Measurements from ENCODE around the gene SCARB1. TPM values are rescaled to one million over a fixed set of nuclear protein-coding genes. Genes with fewer than 3 reads are reported as not detected.

The SCARB1 gene
- total RNA-seq, 1 donor from 2014 or later = 44.5 TPM

GRCh38 chr12:124828264-124829007 is 35.2 kb downstream of the SCARB1 start:
- Histone ChIP-seq H3K9me3 (ENCODE audit: insufficient read depth, low read depth, low read length) (no peaks in the 10 kb centered on the region), H3K79me2 (ENCODE audit: insufficient read depth, low read length) (no peaks in the 10 kb centered on the region), H4K20me1 (ENCODE audit: insufficient read depth, low read length) (peaks cover 8% of the 10 kb centered on the region), H3K4me1 (ENCODE audit: insufficient read depth, low read length) (peaks cover 10% of the 10 kb centered on the region), H3K9ac (ENCODE audit: low read length) (peak overlapping the region; percentile 57), H3K4me3 (ENCODE audit: insufficient read depth, low read depth, low read length) (no peak overlapping the region), H3K27me3 (ENCODE audit: insufficient read depth, low read length) (no peaks in the 10 kb centered on the region), H3K4me2 (ENCODE audit: low read length) (peak overlapping the region; percentile 75), H3K27ac (ENCODE audit: low read depth, low read length) (peak overlapping the region; percentile 79), H3K36me3 (ENCODE audit: insufficient read depth, low read length) (no peaks in the 10 kb centered on the region), H2AFZ (ENCODE audit: low read depth, low read length) (peak overlapping the region; percentile 30)
- Mint-ChIP-seq H3K36me3 (ENCODE audit: low read depth, unreplicated experiment) (peaks cover 3% of the 10 kb centered on the region), H3K4me3 (ENCODE audit: unreplicated experiment) (no peak overlapping the region), H3K4me1 (ENCODE audit: low read depth, unreplicated experiment) (peaks cover 25% of the 10 kb centered on the region), H3K9me3 (ENCODE audit: unreplicated experiment) (peaks cover 4% of the 10 kb centered on the region), H3K27me3 (ENCODE audit: low read depth, unreplicated experiment) (peaks cover 3% of the 10 kb centered on the region), H3K27ac (ENCODE audit: unreplicated experiment) (peak overlapping the region; percentile 95)
- FAIRE-seq (no peak), DNase-seq (ENCODE audit: low read depth) (peak; percentile 78)
- no peak for TF ChIP-seq CTCF (IDR thresholded peaks at IDR 0.05; ENCODE audit: insufficient read depth, low read depth, low read length)

GRCh38 chr12:124827588-124828184 is 36.0 kb downstream of the SCARB1 start:
- TF ChIP-seq EZH2 (IDR thresholded peaks at IDR 0.05; ENCODE audit: insufficient read depth, low read length) (no peak), CTCF (IDR thresholded peaks at IDR 0.05; ENCODE audit: insufficient read depth, low read depth, low read length) (no peak)
- peaks cover 3% of the 10 kb centered on the region for H3K36me3 Mint-ChIP-seq (ENCODE audit: low read depth, unreplicated experiment)
- no peak for DNase-seq (ENCODE audit: low read depth)
- Histone ChIP-seq H3K79me2 (ENCODE audit: insufficient read depth, low read length) (no peaks in the 10 kb centered on the region), H3K4me2 (ENCODE audit: low read length) (no peak overlapping the region), H3K27me3 (ENCODE audit: insufficient read depth, low read length) (no peaks in the 10 kb centered on the region), H3K9ac (ENCODE audit: low read length) (no peak overlapping the region), H3K9me3 (ENCODE audit: insufficient read depth, low read depth, low read length) (no peaks in the 10 kb centered on the region), H3K4me3 (ENCODE audit: insufficient read depth, low read depth, low read length) (no peak overlapping the region), H3K27ac (ENCODE audit: low read depth, low read length) (no peak overlapping the region), H3K36me3 (ENCODE audit: insufficient read depth, low read length) (no peaks in the 10 kb centered on the region), H3K4me1 (ENCODE audit: insufficient read depth, low read length) (peaks cover 10% of the 10 kb centered on the region), H2AFZ (ENCODE audit: low read depth, low read length) (no peak overlapping the region), H4K20me1 (ENCODE audit: insufficient read depth, low read length) (peaks cover 6% of the 10 kb centered on the region)
- FAIRE-seq = no peak
- H3K4me1 Mint-ChIP-seq (ENCODE audit: low read depth, unreplicated experiment) = peaks cover 25% of the 10 kb centered on the region
- H3K27ac Mint-ChIP-seq (ENCODE audit: unreplicated experiment) = peak overlapping the region; percentile 95
- no peak overlapping the region for H3K4me3 Mint-ChIP-seq (ENCODE audit: unreplicated experiment)
- H3K9me3 Mint-ChIP-seq (ENCODE audit: unreplicated experiment) = peaks cover 4% of the 10 kb centered on the region
- peaks cover 3% of the 10 kb centered on the region for H3K27me3 Mint-ChIP-seq (ENCODE audit: low read depth, unreplicated experiment)

GRCh38 chr12:124824195-124824594 is 39.5 kb downstream of the SCARB1 start:
- Histone ChIP-seq H3K36me3 (ENCODE audit: insufficient read depth, low read length) (no peaks in the 10 kb centered on the region), H3K4me1 (ENCODE audit: insufficient read depth, low read length) (peaks cover 10% of the 10 kb centered on the region), H2AFZ (ENCODE audit: low read depth, low read length) (no peak overlapping the region), H3K27ac (ENCODE audit: low read depth, low read length) (no peak overlapping the region), H3K4me3 (ENCODE audit: insufficient read depth, low read depth, low read length) (no peak overlapping the region), H3K9ac (ENCODE audit: low read length) (no peak overlapping the region), H3K27me3 (ENCODE audit: insufficient read depth, low read length) (no peaks in the 10 kb centered on the region), H3K9me3 (ENCODE audit: insufficient read depth, low read depth, low read length) (no peaks in the 10 kb centered on the region), H4K20me1 (ENCODE audit: insufficient read depth, low read length) (peaks cover 16% of the 10 kb centered on the region), H3K4me2 (ENCODE audit: low read length) (no peak overlapping the region), H3K79me2 (ENCODE audit: insufficient read depth, low read length) (no peaks in the 10 kb centered on the region)
- Mint-ChIP-seq H3K9me3 (ENCODE audit: unreplicated experiment) (peaks cover 3% of the 10 kb centered on the region), H3K27me3 (ENCODE audit: low read depth, unreplicated experiment) (no peaks in the 10 kb centered on the region), H3K4me1 (ENCODE audit: low read depth, unreplicated experiment) (peaks cover 19% of the 10 kb centered on the region), H3K4me3 (ENCODE audit: unreplicated experiment) (no peak overlapping the region), H3K27ac (ENCODE audit: unreplicated experiment) (no peak overlapping the region), H3K36me3 (ENCODE audit: low read depth, unreplicated experiment) (no peaks in the 10 kb centered on the region)
- DNase-seq (ENCODE audit: low read depth) = no peak
- TF ChIP-seq EZH2 (IDR thresholded peaks at IDR 0.05; ENCODE audit: insufficient read depth, low read length) (no peak), CTCF (IDR thresholded peaks at IDR 0.05; ENCODE audit: insufficient read depth, low read depth, low read length) (no peak)
- no peak for FAIRE-seq

All from astrocyte (in vitro differentiated cells and primary cell).